IMR-90 (cell line): ENCODE data around the gene CATSPER1. TPM values are rescaled to one million over a fixed set of nuclear protein-coding genes. Genes with fewer than 3 reads are reported as not detected.
A peak's percentile ranks its signal among the peaks of the same experiment; 100 is the strongest.

ENCODE experiments used
- ATAC-seq: fragments of 200-7000 bp; cut with Tn5 transposase; 2 replicates; pipeline ENCODE4 v1.9.1; 2020; ENCODE audit warnings: low read depth, mild to moderate bottlenecking, moderate library complexity
- BruUV-seq: library from RNA; stranded (reverse); fragments of 400-500 nt; replicated peaks from 2 replicates; lab custom pipeline; 2021; lab: Mats Ljungman, UMichigan
- CTCF ChIA-PET: fragments of 300-600 bp; formaldehyde crosslinking; extraction: SDS; loops from one replicate; lab custom pipeline; 2021; ENCODE audit warnings: antibody characterized with exemption; lab: Yijun Ruan, JAX
- POLR2A ChIA-PET: fragments of 300-600 bp; sonication (Branson Sonifier 250); formaldehyde crosslinking; loops from one replicate; lab custom pipeline; 2022; ENCODE audit warnings: antibody characterized with exemption; ENCODE audit not compliant: unreplicated experiment; lab: Charles Lee
- DNase-seq: peaks from one replicate; pipeline ENCODE4 v3.0.0; 2013
- H2AFZ ChIP-seq: replicated peaks from 2 replicates; pipeline ENCODE3; 2013; ENCODE audit warnings: low read length, mild to moderate bottlenecking; ENCODE audit not compliant: poor library complexity
- H2AK5ac ChIP-seq: 2 replicates; pipeline ENCODE4 v1.6.1; 2013; ENCODE audit warnings: low read depth, low read length, inconsistent platforms
- H2AK9ac ChIP-seq: replicated peaks from 2 replicates; pipeline ENCODE3; 2013; ENCODE audit warnings: mild to moderate bottlenecking, low read depth, low read length, moderate library complexity; ENCODE audit not compliant: poor library complexity
- H2BK120ac ChIP-seq: 2 replicates; pipeline ENCODE4 v1.6.1; 2013; ENCODE audit warnings: low read depth, low read length, inconsistent platforms
- H2BK15ac ChIP-seq: 3 replicates; pipeline ENCODE4 v1.6.1; 2013; ENCODE audit warnings: low read depth, low read length, inconsistent platforms
- H2BK20ac ChIP-seq: 2 replicates; pipeline ENCODE4 v1.6.1; 2013; ENCODE audit warnings: low read depth, mild to moderate bottlenecking, inconsistent platforms, low read length, moderate library complexity
- H2BK5ac ChIP-seq: 2 replicates; pipeline ENCODE4 v1.6.1; 2013; ENCODE audit warnings: mild to moderate bottlenecking, low read depth, low read length, inconsistent platforms; ENCODE audit not compliant: poor library complexity, severe bottlenecking
- H3K14ac ChIP-seq: replicated peaks from 2 replicates; pipeline ENCODE4 v1.6.1; 2013; ENCODE audit warnings: low read depth, low read length, inconsistent platforms
- H3K18ac ChIP-seq: 2 replicates; pipeline ENCODE4 v1.6.1; 2013; ENCODE audit warnings: low read depth, low read length, control low read depth
- H3K23ac ChIP-seq: 2 replicates; pipeline ENCODE4 v1.6.1; 2013; ENCODE audit warnings: low read depth, low read length, inconsistent platforms
- H3K27ac ChIP-seq: 2 replicates; pipeline ENCODE4 v1.5.1; 2013; ENCODE audit warnings: mild to moderate bottlenecking, control low read depth, low read length; ENCODE audit not compliant: insufficient read depth
- H3K27me3 ChIP-seq: 2 replicates; pipeline ENCODE4 v1.6.1; 2013; ENCODE audit warnings: low read length; ENCODE audit not compliant: control insufficient read depth, insufficient read depth
- H3K36me3 ChIP-seq: 2 replicates; pipeline ENCODE4 v1.6.1; 2013; ENCODE audit warnings: low read length, mixed read lengths; ENCODE audit not compliant: control insufficient read depth, insufficient read depth
- H3K4ac ChIP-seq: 2 replicates; pipeline ENCODE4 v1.6.1; 2013; ENCODE audit warnings: low read depth, low read length, inconsistent platforms
- H3K4me1 ChIP-seq: 2 replicates; pipeline ENCODE4 v1.6.1; 2013; ENCODE audit warnings: low read length, mixed read lengths; ENCODE audit not compliant: control insufficient read depth, insufficient read depth
- H3K4me2 ChIP-seq: 2 replicates; pipeline ENCODE4 v1.6.1; 2013; ENCODE audit warnings: low read depth, mild to moderate bottlenecking, control low read depth, low read length, moderate library complexity
- H3K4me3 ChIP-seq: 2 replicates; pipeline ENCODE4 v1.5.1; 2013; ENCODE audit warnings: low read depth, mild to moderate bottlenecking, control low read depth, low read length, moderate library complexity; ENCODE audit not compliant: insufficient read depth
- H3K56ac ChIP-seq: 2 replicates; pipeline ENCODE4 v1.6.1; 2013; ENCODE audit warnings: low read length, inconsistent platforms; ENCODE audit not compliant: insufficient read depth; ENCODE audit errors: extremely low read depth
- H3K79me1 ChIP-seq, 2 experiments: 2 replicates each; pipeline ENCODE4 v1.6.1; 2013; ENCODE audit warnings: low read length in 2 of 2, inconsistent platforms in 1 of 2, low read depth in 1 of 2
- H3K9ac ChIP-seq: 2 replicates; pipeline ENCODE4 v1.6.1; 2013; ENCODE audit warnings: low read depth, low read length, control low read depth
- H3K9me1 ChIP-seq: 2 replicates; pipeline ENCODE4 v1.6.1; 2013; ENCODE audit warnings: low read length, inconsistent platforms; ENCODE audit not compliant: insufficient read depth
- H3K9me3 ChIP-seq: 2 replicates; pipeline ENCODE4 v1.6.1; 2013; ENCODE audit warnings: low read length; ENCODE audit not compliant: control insufficient read depth, insufficient read depth
- H4K20me1 ChIP-seq: 2 replicates; pipeline ENCODE4 v1.6.1; 2013; ENCODE audit warnings: low read length, inconsistent platforms; ENCODE audit not compliant: insufficient read depth
- H4K5ac ChIP-seq: 2 replicates; pipeline ENCODE4 v1.6.1; 2013; ENCODE audit warnings: mild to moderate bottlenecking, low read depth, low read length, control low read depth
- H4K8ac ChIP-seq, 2 experiments: 2 replicates each; pipeline ENCODE4 v1.6.1; 2013; ENCODE audit warnings: low read depth in 2 of 2, low read length in 2 of 2, control low read depth in 1 of 2, inconsistent platforms in 1 of 2
- H4K91ac ChIP-seq: 2 replicates; pipeline ENCODE4 v1.6.1; 2013; ENCODE audit warnings: low read depth, low read length, inconsistent platforms; ENCODE audit not compliant: insufficient read depth
- CEBPB ChIP-seq: IDR thresholded peaks from 2 replicates; pipeline ENCODE4 v1.6.1; 2012; ENCODE audit warnings: low read depth, low read length, improper control_type of control experiment
- CHD1 ChIP-seq: IDR thresholded peaks from 2 replicates; pipeline ENCODE4 v1.6.1; 2012; ENCODE audit warnings: low read depth, low read length, improper control_type of control experiment
- FOS ChIP-seq: fragments of 150-350 bp; IDR thresholded peaks from 2 replicates; pipeline ENCODE4 v1.6.1; 2016; ENCODE audit warnings: low read depth, low read length
- MAFK ChIP-seq: IDR thresholded peaks from 2 replicates; pipeline ENCODE4 v1.6.1; 2012; ENCODE audit warnings: low read depth, low read length, improper control_type of control experiment
- MXI1 ChIP-seq: IDR thresholded peaks from 2 replicates; pipeline ENCODE4 v1.6.1; 2012; ENCODE audit warnings: low read depth, mild to moderate bottlenecking, low read length, moderate library complexity, borderline replicate concordance
- POLR2A ChIP-seq: IDR thresholded peaks from 2 replicates; pipeline ENCODE4 v1.6.1; 2012; ENCODE audit warnings: mild to moderate bottlenecking, low read depth, low read length
- RAD21 ChIP-seq: IDR thresholded peaks from 2 replicates; pipeline ENCODE4 v1.6.1; 2012; ENCODE audit warnings: low read length, improper control_type of control experiment
- RCOR1 ChIP-seq: IDR thresholded peaks from 2 replicates; pipeline ENCODE4 v1.6.1; 2012; ENCODE audit warnings: mild to moderate bottlenecking, low read length, improper control_type of control experiment; ENCODE audit not compliant: insufficient replicate concordance
- RFX5 ChIP-seq: IDR thresholded peaks from 2 replicates; pipeline ENCODE4 v1.8.0; 2012; ENCODE audit warnings: low read depth, mild to moderate bottlenecking, low read length, moderate library complexity
- SMC3 ChIP-seq: fragments of 150-350 bp; IDR thresholded peaks from 2 replicates; pipeline ENCODE4 v1.6.1; 2016; ENCODE audit warnings: low read depth, mild to moderate bottlenecking, antibody characterized with exemption, low read length, moderate library complexity
- USF2 ChIP-seq: fragments of 150-350 bp; IDR thresholded peaks from 2 replicates; pipeline ENCODE4 v1.6.1; 2017; ENCODE audit warnings: mild to moderate bottlenecking, antibody characterized with exemption, low read length, low read depth
- WGBS, 2 experiments: methylation state at CpG; one replicate each; pipeline versions ENCODE4 v1.1.5 to v1.1.7; 2013; ENCODE audit warnings: missing lambda C conversion rate in 2 of 2; ENCODE audit not compliant: insufficient read length in 1 of 2; ENCODE audit errors: extremely low coverage in 2 of 2; 5-methylcytosine and 5-hydroxymethylcytosine counted together
- dilution Hi-C: fragments of 300-500 bp; cut with HindIII; formaldehyde crosslinking; loops from one replicate; pipeline ENCODE4 v1.14.3; 2018; ENCODE audit warnings: low sequenced_read_pairs; ENCODE audit not compliant: unreplicated experiment
- in situ Hi-C: fragments of 300-500 bp; cut with MboI; formaldehyde crosslinking; loops from 3 replicates; pipeline ENCODE4 v1.14.3; 2019; ENCODE audit warnings: low sequenced_read_pairs, inconsistent platforms, mixed read lengths
- intact Hi-C: fragments of 100-400 bp; cut with micrococcal nuclease; formaldehyde crosslinking; loops from 2 replicates; pipeline ENCODE4 v1.10.0; 2022
- polyA plus RNA-seq, 3 experiments: library from polyadenylated mRNA; depleted of rRNA; stranded (reverse); fragments of >200 nt; gene quantifications; 2 replicates each; pipeline ENCODE4 v1.2.3, GENCODE V29; 2012; ENCODE audit warnings: low replicate concordance in 1 of 3
- total RNA-seq: library from RNA; depleted of rRNA; stranded (reverse); fragments of >200 nt; gene quantifications from 2 replicates; pipeline ENCODE4 v1.2.3, GENCODE V29; 2012
- TF ChIP-seq, protein P1 (sequence below): conservative IDR thresholded peaks from 2 replicates; pipeline ENCODE4 v1.5.1; 2012; ENCODE audit warnings: mild to moderate bottlenecking, low read depth, low read length, improper control_type of control experiment

Gene CATSPER1
- total and polyA plus RNA-seq, 2 of the 4 experiments (the other 2 are of a cell fraction), result 0.18 to 0.91 TPM

GRCh38 chr11:65975771-65976170 is 50.5 kb downstream of the CATSPER1 start:
- dilution Hi-C loops (no loop called here), intact Hi-C loops (no loop called here), in situ Hi-C loops (no loop called here)
- H3K23ac ChIP-seq, result no peak overlapping the region
- H3K4me3 ChIP-seq, result no peak overlapping the region
- H2AFZ ChIP-seq, result no peak overlapping the region
- no peak overlapping the region for H2BK5ac ChIP-seq
- TF ChIP-seq, protein P1, sequence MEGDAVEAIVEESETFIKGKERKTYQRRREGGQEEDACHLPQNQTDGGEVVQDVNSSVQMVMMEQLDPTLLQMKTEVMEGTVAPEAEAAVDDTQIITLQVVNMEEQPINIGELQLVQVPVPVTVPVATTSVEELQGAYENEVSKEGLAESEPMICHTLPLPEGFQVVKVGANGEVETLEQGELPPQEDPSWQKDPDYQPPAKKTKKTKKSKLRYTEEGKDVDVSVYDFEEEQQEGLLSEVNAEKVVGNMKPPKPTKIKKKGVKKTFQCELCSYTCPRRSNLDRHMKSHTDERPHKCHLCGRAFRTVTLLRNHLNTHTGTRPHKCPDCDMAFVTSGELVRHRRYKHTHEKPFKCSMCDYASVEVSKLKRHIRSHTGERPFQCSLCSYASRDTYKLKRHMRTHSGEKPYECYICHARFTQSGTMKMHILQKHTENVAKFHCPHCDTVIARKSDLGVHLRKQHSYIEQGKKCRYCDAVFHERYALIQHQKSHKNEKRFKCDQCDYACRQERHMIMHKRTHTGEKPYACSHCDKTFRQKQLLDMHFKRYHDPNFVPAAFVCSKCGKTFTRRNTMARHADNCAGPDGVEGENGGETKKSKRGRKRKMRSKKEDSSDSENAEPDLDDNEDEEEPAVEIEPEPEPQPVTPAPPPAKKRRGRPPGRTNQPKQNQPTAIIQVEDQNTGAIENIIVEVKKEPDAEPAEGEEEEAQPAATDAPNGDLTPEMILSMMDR, result no peak
- TF ChIP-seq RCOR1, result no peak
- TF ChIP-seq SMC3, result no peak
- TF ChIP-seq USF2, result no peak
- no peak for TF ChIP-seq CHD1
- no peak for TF ChIP-seq MAFK
- TF ChIP-seq POLR2A, result no peak
- TF ChIP-seq RAD21, result no peak
- no peak for TF ChIP-seq MXI1
- no peak for TF ChIP-seq RFX5
- no peak for TF ChIP-seq CEBPB
- TF ChIP-seq FOS, result no peak
- CTCF ChIA-PET, result interaction anchor here (0.7 kb wide), 1 partner anchor 1607 kb away, joined by 4 read pairs; no protein-coding TSS in a partner anchor
- no peak overlapping the region for H2BK20ac ChIP-seq
- H4K5ac ChIP-seq, result no peak overlapping the region
- WGBS, 2 experiments, result 96% methylated on average over 9 of the region's 9 CpGs; no CpG with 5 or more reads in 1 of the 2 experiments
- peaks cover 0 to 20% of the 10 kb centered on the region in 2 experiments; a peak in 2 of 4 replicates for H3K79me1 ChIP-seq
- no TSS peak for BruUV-seq
- H2BK15ac ChIP-seq, result no peak overlapping the region
- H3K27ac ChIP-seq, result no peak overlapping the region
- H2AK9ac ChIP-seq, result peak overlapping the region; percentile 11
- no peak overlapping the region for H3K18ac ChIP-seq
- no peak overlapping the region for H3K14ac ChIP-seq
- POLR2A ChIA-PET, result no interaction called here
- H3K4me2 ChIP-seq, result no peak overlapping the region
- DNase-seq, result no peak
- no peak overlapping the region for H2BK120ac ChIP-seq
- ATAC-seq, result no peak
- H3K9me3 ChIP-seq, result no peaks in the 10 kb centered on the region
- H3K36me3 ChIP-seq, result peaks cover 40% of the 10 kb centered on the region
- no peaks in the 10 kb centered on the region for H3K27me3 ChIP-seq
- no peak overlapping the region for H3K9ac ChIP-seq
- H3K4me1 ChIP-seq, result 0 out of 2 replicates have a peak, but pooled peaks cover 2% of the 10 kb centered on the region
- H3K9me1 ChIP-seq, result no peaks in the 10 kb centered on the region
- no peaks in the 10 kb centered on the region for H4K20me1 ChIP-seq
- no peak overlapping the region for H4K91ac ChIP-seq
- no peak overlapping the region for H3K56ac ChIP-seq
- H4K8ac ChIP-seq, result no peak overlapping the region
- H2AK5ac ChIP-seq, result peak overlapping the region; percentile 28; the same call in 1 of the 2 replicates
- no peak overlapping the region for H3K4ac ChIP-seq
